Measurements from ENCODE around the gene ZW10.

The ZW10 gene

DNA sequence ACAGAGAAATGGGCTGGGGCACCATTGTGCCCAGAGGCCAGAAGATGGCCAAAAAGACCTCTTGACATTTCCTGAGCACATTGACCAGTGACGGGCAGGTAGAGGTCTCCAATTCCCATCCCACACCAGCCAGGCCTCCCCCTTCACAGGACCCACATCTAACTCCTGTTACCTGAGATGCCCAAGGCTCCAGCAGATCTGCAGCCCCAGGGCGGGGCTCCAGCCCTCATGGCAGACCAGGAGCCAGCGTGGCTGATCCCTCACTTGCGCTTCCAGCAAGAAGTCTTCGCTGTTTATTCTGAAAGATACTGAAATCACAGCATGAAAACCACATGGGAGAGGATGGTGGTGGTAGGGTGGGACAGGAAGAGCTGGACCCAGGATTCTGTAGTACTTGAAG is 76.4 kb downstream of the ZW10 start:
- DNase-seq = no peak

DNA sequence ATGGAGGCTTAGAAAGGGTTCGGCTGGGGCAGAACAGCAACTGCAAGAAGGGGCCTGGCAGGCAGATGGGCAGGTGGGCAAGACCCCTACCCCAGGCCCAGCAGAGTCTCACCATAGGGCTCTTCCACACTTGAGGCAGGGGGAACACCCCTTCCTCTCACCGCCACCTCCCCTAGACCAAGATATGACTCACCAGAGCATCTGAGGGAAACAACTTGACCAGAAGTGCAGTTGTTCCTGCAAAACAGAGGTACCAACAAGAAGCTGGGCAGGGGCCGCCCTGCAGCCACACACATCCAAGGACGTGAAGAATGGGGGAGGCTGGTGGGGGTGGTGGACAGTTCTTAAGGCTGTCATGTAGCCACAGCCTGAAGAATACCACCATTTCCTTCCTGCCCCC is 78.3 kb downstream of the ZW10 start:
- DNase-seq = no peak

DNA sequence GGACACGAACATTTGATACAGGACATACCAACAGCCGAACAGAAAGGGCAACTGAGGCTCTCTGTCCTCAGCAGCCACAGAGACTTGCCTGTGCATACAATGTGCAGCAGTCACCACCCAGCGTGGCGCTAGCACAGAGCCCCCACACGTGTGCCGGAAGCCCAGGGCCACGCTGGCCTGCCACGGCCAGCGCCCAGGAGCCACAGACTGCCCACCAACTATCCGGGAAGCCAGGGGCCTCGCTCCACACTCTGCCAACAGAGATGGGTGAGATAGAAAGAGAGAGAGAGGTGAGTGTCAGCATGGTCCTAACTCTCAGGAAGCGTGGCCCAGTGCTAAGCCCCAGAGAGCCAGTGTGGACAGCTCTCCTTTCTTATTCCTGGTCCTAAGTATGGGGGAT is 79.1 kb downstream of the ZW10 start:
- no peak for DNase-seq

DNA sequence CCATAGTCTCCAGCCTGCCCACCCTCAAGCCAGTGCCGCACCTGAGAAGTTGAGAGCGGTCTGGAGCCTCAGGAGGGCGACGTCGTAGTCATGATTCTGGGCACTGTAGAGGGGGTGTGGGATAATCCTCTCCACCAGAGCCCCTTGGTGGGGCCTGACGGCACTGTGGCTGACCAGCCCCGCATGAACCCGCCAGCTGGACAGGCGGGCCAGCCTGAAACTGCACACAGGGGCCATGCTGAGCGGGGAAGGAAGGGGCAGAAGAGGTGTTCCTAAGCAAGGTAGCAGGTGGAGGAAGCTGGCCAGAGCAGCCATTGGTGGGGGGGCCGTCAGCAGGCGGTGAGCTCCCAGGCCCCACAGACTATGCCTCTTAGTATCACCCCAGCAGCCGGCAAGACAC is 80.5 kb downstream of the ZW10 start:
- no peak for DNase-seq

- DNase-seq = peak; percentile 34
Observed at GRCh38 chr11:113690619-113691569, 82.6 kb downstream of the ZW10 start.

DNA sequence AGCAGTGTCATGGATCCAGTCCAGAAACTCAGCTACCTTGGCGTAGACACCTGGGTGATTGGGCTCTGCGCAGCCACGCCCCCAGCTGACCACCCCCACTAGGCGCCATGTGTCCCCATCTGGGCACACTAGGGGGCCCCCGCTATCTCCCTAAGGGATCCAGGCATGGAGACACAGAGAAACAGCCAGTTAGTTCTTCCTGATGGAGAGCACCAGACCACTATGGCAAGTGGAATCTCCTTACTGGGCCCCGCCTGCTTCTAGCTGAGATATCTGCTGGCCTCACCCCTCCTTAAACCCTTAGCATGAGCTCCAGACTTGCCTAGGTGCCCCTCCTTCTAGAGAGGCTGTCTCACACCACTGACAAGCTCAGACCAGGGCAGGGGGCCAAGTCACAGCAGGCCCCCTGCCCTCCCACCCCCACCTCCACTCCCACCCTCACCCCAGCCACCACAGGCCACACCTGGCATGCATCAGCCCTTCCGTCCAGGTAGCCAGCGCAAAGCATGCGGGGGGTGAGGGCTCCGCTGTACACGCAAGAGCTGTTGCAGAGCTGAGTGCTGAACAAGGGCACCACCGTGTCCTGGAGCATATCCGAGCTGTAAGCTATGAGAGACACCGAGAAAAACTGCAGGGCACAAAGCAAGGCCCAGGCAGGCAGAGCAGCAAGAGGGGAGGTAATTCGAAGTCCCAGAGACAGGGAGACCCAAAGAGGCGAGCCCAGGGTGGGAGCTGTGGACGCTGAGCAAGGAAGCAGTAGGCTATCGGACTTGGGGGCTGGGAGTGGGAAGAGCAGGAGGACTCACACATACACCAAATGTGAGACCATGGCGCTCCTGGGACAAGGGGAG is 83.5 kb downstream of the ZW10 start:
- no peak for DNase-seq

GRCh38 chr11:113685654-113686359 is 87.7 kb downstream of the ZW10 start:
- no peak for DNase-seq

GRCh38 chr11:113684496-113684895 is 89.0 kb downstream of the ZW10 start:
- no peak for DNase-seq

DNA sequence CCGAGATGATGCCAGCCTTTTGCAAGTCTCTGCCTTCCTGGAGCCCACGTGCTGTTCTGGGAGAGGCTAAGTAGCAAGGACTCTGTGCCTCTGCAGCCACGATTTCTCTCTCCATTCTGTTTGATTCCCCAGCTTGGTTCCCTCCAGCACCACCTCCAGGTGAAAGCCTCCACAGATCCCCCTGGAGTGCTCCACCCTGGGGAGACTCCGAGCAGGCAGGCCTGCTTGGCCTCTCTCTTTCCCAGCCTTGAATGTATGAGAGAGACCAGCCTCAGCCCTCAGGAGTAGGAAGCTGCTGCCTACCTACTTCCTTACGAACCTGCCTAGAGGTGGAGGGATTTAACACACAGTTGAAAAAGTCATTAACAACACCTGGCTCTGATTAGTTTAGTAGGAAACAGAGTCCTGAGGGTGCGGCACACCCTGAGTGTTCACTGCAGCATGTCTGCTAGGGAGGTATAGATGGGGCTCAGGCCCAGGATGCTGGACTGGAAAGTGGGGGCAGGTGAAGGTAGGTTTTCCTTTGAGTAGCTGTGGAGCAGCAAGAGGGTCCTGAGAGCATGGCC is 89.9 kb downstream of the ZW10 start:
- no peak for DNase-seq

Data from activated CD4-positive, alpha-beta T cell treated with anti-CD3 and anti-CD28 coated beads for 48 hours (primary cell).